Measurements from ENCODE around the gene KRTAP5-10. TPM values are rescaled to one million over a fixed set of nuclear protein-coding genes. Genes with fewer than 3 reads are reported as not detected.
"Not testable (repeated sequence)": the region's sequence is repeated elsewhere in the genome, so short reads cannot be mapped to it uniquely, and the experiment has no call there.

Gene KRTAP5-10
- total and polyA plus RNA-seq, 9 of the 15 experiments (the other 6 are each of a cell fraction or from before 2014, with no cell fraction given) = not detected

- TF ChIP-seq ZBTB2 (IDR thresholded peaks at IDR 0.05) (no peak), ZNF76 (CRISPR knock-in tag; IDR thresholded peaks at IDR 0.05; ENCODE audit: borderline replicate concordance) (no peak), MTA3 (IDR thresholded peaks at IDR 0.05; ENCODE audit: borderline replicate concordance) (no peak), NCOA4 (IDR thresholded peaks at IDR 0.05; ENCODE audit: partially characterized antibody) (no peak), SIN3B (IDR thresholded peaks at IDR 0.05; ENCODE audit: low read depth) (no peak), ZNF609 (CRISPR knock-in tag; IDR thresholded peaks at IDR 0.05; ENCODE audit: borderline replicate concordance) (no peak), NFIX (CRISPR knock-in tag; IDR thresholded peaks at IDR 0.05; ENCODE audit: low read depth) (no peak)
Measured at GRCh38 chr11:71566081-71566620, 788 bp downstream of the KRTAP5-10 start (continued).

GRCh38 chr11:71566626-71567599, 1.6 kb downstream of the KRTAP5-10 start:
- not testable (repeated sequence) for BruUV-seq (replicated peaks)

More at GRCh38 chr11:71566626-71567599, 1.6 kb downstream of the KRTAP5-10 start:
- WGBS (ENCODE audit: insufficient coverage, low coverage, missing lambda C conversion rate) = 2% methylated on average over 12 of the region's 21 CpGs
- H3K9me1 ChIP-seq (ENCODE audit: control insufficient read depth, insufficient read depth, low read length); H4K20me1 ChIP-seq (replicated peaks; ENCODE audit: control insufficient read depth, insufficient read depth, low read length); H3K27ac ChIP-seq (ENCODE audit: extremely low read depth, low read depth, low read length); H3K4me3 ChIP-seq; CTCF ChIA-PET (ENCODE audit: low intra/inter-chr PET ratio); DNase-seq (ENCODE audit: extremely low read depth in 1 of 4, low spot score in 3 of 4); POLR2A ChIA-PET; H3K36me3 ChIP-seq (ENCODE audit: control insufficient read depth, insufficient read depth, low read length); H3K9ac ChIP-seq (ENCODE audit: insufficient read depth in 1 of 2, low read depth in 2 of 2, low read length in 2 of 2); H3K79me2 ChIP-seq (ENCODE audit: control insufficient read depth, insufficient read depth, low read length); intact Hi-C loops (cut with micrococcal nuclease); FAIRE-seq; H2AFZ ChIP-seq (ENCODE audit: low read depth, low read length); H3K4me1 ChIP-seq (replicated peaks in 1 of 2; ENCODE audit: control insufficient read depth in 2 of 2, insufficient read depth in 2 of 2, low read length in 2 of 2); H3K4me2 ChIP-seq (ENCODE audit: insufficient read depth, low read length); ATAC-seq; in situ Hi-C loops (cut with MboI); H3K9me3 ChIP-seq (replicated peaks; ENCODE audit: control insufficient read depth, insufficient read depth, low read depth, low read length): not testable (repeated sequence)
- H3K27me3 ChIP-seq (ENCODE audit: control insufficient read depth in 2 of 2, insufficient read depth in 2 of 2, low read length in 2 of 2) = peaks cover 14 to 49% of the 10 kb centered on the region in 2 experiments; a peak in 4 of 5 replicates
